ENCODE measurements around the gene CPLANE2.
"Not testable (repeated sequence)": the region's sequence is repeated elsewhere in the genome, so short reads cannot be mapped to it uniquely, and the experiment has no call there.

CPLANE2 gene

DNA sequence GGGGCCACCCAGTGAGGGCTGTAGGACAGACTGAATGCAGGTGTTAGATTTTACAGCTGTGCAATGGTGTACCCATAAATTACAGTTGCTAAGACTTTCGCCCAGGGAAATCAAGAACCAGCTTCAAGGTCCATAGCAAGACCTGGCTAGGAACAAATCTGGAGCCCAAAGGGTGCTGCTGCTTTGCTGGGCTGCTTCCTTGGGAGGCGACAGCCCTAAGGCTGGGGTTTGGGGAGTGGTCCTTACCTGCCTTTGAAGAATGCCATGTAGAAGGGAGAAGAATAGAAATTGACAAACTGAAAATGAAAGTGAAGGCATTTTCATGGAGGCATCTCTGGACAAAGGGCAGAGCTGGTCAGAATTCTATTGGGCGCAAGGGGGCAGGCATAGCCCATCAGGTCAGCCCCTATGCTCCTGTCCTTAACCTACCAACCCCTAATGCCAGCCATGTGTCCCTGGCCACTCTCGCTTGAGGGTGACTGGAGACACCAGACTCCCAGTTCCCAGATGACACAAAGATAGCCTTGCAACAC, 16.9 kb downstream of the CPLANE2 start:
- no peak for DNase-seq (ENCODE audit: low read depth)
- H3K4me3 ChIP-seq (ENCODE audit: low read depth, low read length), result no peak overlapping the region
- TF ChIP-seq, protein P1, sequence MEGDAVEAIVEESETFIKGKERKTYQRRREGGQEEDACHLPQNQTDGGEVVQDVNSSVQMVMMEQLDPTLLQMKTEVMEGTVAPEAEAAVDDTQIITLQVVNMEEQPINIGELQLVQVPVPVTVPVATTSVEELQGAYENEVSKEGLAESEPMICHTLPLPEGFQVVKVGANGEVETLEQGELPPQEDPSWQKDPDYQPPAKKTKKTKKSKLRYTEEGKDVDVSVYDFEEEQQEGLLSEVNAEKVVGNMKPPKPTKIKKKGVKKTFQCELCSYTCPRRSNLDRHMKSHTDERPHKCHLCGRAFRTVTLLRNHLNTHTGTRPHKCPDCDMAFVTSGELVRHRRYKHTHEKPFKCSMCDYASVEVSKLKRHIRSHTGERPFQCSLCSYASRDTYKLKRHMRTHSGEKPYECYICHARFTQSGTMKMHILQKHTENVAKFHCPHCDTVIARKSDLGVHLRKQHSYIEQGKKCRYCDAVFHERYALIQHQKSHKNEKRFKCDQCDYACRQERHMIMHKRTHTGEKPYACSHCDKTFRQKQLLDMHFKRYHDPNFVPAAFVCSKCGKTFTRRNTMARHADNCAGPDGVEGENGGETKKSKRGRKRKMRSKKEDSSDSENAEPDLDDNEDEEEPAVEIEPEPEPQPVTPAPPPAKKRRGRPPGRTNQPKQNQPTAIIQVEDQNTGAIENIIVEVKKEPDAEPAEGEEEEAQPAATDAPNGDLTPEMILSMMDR (IDR thresholded peaks at IDR 0.05; ENCODE audit: low read depth, low read length, missing control alignments), result no peak

DNA sequence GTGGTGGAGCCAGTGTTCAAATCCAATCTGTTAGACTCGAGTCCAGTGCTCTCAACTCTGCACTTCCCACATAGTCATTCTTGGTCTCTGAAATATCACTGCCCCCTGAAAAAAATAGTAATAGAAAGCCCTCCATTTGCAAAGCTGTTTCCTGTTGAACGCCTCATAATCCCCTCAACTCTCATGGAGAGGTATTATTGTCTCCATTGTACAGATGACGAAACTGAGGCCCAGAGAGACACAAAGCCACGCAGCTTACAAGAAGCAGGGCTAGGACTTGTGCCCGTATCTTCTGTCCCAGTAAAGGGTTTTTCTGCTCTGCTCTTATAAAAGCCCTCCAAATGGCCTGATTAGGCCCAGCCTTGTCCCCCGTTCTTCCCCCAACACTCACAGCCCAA, 18.3 kb downstream of the CPLANE2 start:
- TF ChIP-seq, protein P1 (IDR thresholded peaks at IDR 0.05; ENCODE audit: low read depth, low read length, missing control alignments), result no peak
- DNase-seq (ENCODE audit: low read depth), result no peak
- H3K4me3 ChIP-seq (ENCODE audit: low read depth, low read length), result no peak overlapping the region

DNA sequence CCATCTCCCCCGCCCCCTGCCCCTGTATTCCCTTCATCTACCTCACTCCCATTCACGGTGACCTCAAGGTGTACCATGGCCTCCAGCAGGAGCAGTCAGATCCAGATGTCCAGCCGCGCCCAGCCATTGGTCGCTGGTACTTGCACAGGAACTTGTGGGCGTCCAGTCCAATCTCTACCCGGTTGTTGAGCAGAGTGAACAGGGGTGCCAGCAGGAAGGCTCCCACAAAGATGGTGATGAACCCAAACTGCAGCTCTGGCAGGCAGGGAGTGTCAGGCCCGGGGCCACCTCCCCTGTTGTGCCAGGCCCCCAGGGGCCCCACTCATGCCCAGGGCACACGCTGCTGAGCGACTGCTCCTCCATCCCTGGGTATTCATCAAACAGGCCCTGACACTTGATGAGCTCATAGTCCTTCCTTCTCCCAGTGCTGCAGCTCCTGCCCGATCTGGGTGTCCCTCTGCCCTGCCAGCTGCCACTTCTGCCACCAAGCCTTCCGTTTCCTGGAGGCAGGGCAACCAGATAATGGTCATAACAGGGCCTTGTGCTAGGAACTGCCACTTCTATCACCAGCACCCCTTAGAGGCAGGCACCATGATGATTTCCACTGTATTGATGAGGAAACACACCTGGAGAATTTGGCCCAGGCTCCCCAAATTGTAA, 18.8 kb downstream of the CPLANE2 start:
- TF ChIP-seq, protein P1 (IDR thresholded peaks at IDR 0.05; ENCODE audit: low read depth, low read length, missing control alignments), result no peak
- no peak overlapping the region for H3K4me3 ChIP-seq (ENCODE audit: low read depth, low read length)
- DNase-seq (ENCODE audit: low read depth), result no peak

DNA sequence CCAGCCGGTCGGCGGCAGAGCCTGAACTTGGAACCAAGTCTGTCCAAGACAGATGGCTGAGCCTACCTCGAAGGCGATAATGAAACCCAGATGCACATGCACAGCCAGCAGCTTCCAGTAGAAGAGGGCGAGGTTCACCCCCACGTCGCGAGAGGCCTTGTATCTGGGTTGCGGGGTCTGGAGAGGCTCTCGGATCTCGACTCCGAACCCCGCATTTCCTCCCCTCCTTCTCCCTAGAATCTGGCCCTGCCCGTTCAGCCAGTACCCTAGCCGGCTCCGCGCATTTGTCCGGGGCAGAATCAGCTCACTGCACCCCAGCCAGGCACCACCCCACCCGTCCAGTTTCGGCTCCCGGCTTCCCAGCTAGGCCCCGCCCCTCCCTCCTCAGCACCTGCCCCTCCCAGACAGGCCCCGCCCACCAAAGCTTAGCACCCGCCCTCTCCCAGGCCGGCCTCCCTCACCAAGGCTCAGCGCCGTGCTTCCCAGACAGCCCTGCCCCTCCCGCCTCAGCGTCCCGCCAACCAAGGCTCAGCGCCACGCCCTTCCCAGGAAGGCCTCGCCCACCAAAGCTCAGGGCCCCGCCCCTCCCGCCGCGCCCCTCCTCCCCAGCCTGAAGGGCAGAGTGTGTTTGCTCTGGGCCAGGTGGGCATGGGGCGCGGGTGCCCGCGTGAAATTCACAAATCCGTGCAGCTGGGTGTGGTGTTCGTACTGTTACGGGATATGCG, 19.8 kb downstream of the CPLANE2 start:
- peak; percentile 82 for DNase-seq (ENCODE audit: low read depth)
- peak overlapping the region; percentile 61 for H3K4me3 ChIP-seq (ENCODE audit: low read depth, low read length)
- TF ChIP-seq, protein P1 (IDR thresholded peaks at IDR 0.05; ENCODE audit: low read depth, low read length, missing control alignments), result no peak

DNA sequence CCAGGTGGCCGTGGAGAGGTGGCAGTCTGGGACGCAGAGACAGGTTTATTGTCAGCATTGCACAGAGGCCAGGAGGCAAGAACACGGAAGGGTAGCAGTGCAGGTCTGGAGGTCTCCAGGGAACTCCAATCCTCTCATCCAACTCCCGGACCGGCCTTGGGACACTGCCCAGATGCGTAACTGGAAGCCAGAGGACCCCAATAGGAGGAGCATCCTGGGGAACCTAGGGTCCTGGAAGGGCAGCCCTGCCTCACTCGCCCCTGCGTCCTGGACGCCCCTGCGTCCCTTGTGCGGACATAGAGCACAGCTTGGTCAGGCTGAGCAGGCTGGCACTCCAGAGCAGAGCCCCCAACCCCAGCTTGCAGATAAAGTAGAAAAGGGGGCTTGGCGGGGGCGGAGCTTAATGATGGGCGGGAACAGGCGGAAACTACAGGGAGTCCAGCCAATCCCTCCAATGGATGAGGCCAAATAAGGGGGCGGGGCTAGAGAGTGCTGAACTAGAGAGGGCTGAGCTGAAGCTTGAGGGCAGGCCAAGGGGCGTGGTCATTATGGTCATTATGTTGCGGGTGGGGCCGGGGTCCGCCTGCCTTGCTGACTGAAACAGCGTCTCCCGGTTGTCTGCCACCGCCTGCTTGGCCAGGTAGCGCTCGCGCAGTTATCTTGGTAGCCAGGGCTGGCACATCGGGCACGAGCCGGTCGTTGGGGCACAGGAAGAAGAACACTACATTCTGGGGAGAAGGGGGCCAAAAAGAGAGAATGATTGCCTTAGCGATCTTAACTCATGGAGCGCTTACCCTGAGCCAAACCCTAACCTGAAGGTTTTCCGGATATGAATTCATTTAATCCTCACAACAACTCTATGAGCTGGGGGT, 20.9 kb downstream of the CPLANE2 start:
- TF ChIP-seq, protein P1 (IDR thresholded peaks at IDR 0.05; ENCODE audit: low read depth, low read length, missing control alignments), result no peak
- peak; percentile 68 for DNase-seq (ENCODE audit: low read depth)
- H3K4me3 ChIP-seq (ENCODE audit: low read depth, low read length), result peak overlapping the region; percentile 61

DNA sequence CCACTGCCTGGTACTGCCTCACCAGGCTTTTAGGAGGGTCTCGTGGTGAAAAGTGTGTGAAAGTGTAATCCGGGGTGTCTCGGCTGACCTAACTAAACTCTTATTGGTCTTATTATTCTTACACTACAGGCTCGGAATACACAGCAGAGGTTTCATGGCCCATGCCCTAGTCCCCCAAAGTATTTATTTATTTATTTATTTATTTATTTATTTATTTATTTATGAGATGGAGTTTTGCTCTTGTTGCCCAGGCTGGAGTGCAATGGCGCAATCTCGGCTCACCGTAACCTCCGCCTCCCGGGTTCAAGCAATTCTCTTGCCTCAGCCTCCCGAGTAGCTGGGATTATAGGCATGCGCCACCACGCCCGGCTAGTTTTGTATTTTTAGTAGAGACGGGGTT, 21.7 kb downstream of the CPLANE2 start:
- not testable (repeated sequence) for DNase-seq (ENCODE audit: low read depth); H3K4me3 ChIP-seq (ENCODE audit: low read depth, low read length)

DNA sequence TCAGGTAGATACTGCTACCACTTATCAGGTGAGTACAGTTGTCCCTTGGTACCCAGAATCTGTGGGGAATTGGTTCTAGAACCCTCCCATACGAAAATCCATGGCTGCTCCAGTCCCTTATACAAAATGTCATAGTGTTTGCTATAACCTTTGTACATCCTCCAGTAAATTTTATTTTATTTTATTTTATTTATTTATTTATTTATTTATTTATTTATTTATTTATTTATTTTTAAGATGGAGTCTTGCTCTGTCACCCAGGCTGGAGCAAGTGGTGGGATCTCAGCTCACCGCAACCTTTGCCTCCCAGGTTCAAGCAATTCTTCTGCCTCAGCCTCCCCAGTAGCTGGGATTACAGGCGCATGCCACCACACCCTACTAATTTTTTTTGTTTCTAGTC, 23.4 kb downstream of the CPLANE2 start:
- H3K4me3 ChIP-seq (ENCODE audit: low read depth, low read length); DNase-seq (ENCODE audit: low read depth): not testable (repeated sequence)

All from GM12864 (cell line).